Astrocyte (in vitro differentiated cells and primary cell): ENCODE data around the gene SP9. TPM values are rescaled to one million over a fixed set of nuclear protein-coding genes. Genes with fewer than 3 reads are reported as not detected.

Experiments
- DNase-seq: peaks from one replicate; pipeline ENCODE4 v3.0.0-alpha.2; 2010; ENCODE audit warnings: low read depth
- FAIRE-seq: peaks from 2 replicates; lab custom pipeline; 2011; peaks lifted over from hg19 to GRCh38; lab: Jason Lieb, UNC
- H2AFZ ChIP-seq: 2 replicates; pipeline ENCODE4 v1.6.0; 2012; ENCODE audit warnings: low read depth, low read length, inconsistent platforms
- H3K27ac ChIP-seq: 2 replicates; pipeline ENCODE4 v1.5.1; 2011; ENCODE audit warnings: low read depth, low read length, inconsistent platforms
- H3K27me3 ChIP-seq: 2 replicates; pipeline ENCODE4 v1.6.0; 2011; ENCODE audit warnings: low read length, inconsistent platforms; ENCODE audit not compliant: insufficient read depth
- H3K36me3 ChIP-seq: 2 replicates; pipeline ENCODE4 v1.5.1; 2011; ENCODE audit warnings: low read length, inconsistent platforms; ENCODE audit not compliant: insufficient read depth
- H3K4me1 ChIP-seq: 2 replicates; pipeline ENCODE4 v1.5.1; 2011; ENCODE audit warnings: low read length, inconsistent platforms; ENCODE audit not compliant: insufficient read depth
- H3K4me2 ChIP-seq: 2 replicates; pipeline ENCODE4 v1.6.0; 2012; ENCODE audit warnings: low read length, inconsistent platforms
- H3K4me3 ChIP-seq: 2 replicates; pipeline ENCODE4 v1.5.1; 2011; ENCODE audit warnings: low read depth, mild to moderate bottlenecking, low read length, inconsistent platforms; ENCODE audit not compliant: insufficient read depth
- H3K79me2 ChIP-seq: 2 replicates; pipeline ENCODE4 v1.6.0; 2012; ENCODE audit warnings: mild to moderate bottlenecking, low read length, inconsistent platforms; ENCODE audit not compliant: insufficient read depth
- H3K9ac ChIP-seq: 2 replicates; pipeline ENCODE4 v1.6.0; 2012; ENCODE audit warnings: mild to moderate bottlenecking, low read length, inconsistent platforms
- H3K9me3 ChIP-seq: 2 replicates; pipeline ENCODE4 v1.5.1; 2012; ENCODE audit warnings: low read depth, mild to moderate bottlenecking, low read length, inconsistent platforms; ENCODE audit not compliant: insufficient read depth
- H4K20me1 ChIP-seq: 2 replicates; pipeline ENCODE4 v1.6.0; 2012; ENCODE audit warnings: low read length, inconsistent platforms; ENCODE audit not compliant: insufficient read depth
- H3K27ac Mint-ChIP-seq: one replicate; pipeline ENCODE4 v1.8.0; 2021; ENCODE audit warnings: mild to moderate bottlenecking, mixed read lengths; ENCODE audit not compliant: unreplicated experiment
- H3K27me3 Mint-ChIP-seq: one replicate; pipeline ENCODE4 v1.8.0; 2021; ENCODE audit warnings: low read depth, mixed read lengths; ENCODE audit not compliant: unreplicated experiment
- H3K36me3 Mint-ChIP-seq: one replicate; pipeline ENCODE4 v1.8.0; 2021; ENCODE audit warnings: low read depth, mixed read lengths; ENCODE audit not compliant: unreplicated experiment
- H3K4me1 Mint-ChIP-seq: one replicate; pipeline ENCODE4 v1.8.0; 2021; ENCODE audit warnings: low read depth, mixed read lengths; ENCODE audit not compliant: unreplicated experiment
- H3K4me3 Mint-ChIP-seq: one replicate; pipeline ENCODE4 v1.8.0; 2021; ENCODE audit warnings: mild to moderate bottlenecking, moderate library complexity, mixed read lengths; ENCODE audit not compliant: unreplicated experiment
- H3K9me3 Mint-ChIP-seq: one replicate; pipeline ENCODE4 v1.8.0; 2021; ENCODE audit warnings: mild to moderate bottlenecking, mixed read lengths; ENCODE audit not compliant: unreplicated experiment
- EZH2 ChIP-seq: IDR thresholded peaks from 2 replicates; pipeline ENCODE4 v1.6.1; 2012; ENCODE audit warnings: mild to moderate bottlenecking, low read length, inconsistent platforms; ENCODE audit not compliant: insufficient read depth
- total RNA-seq: library from RNA; stranded (reverse); gene quantifications from 2 replicates; pipeline ENCODE4 v1.2.1, GENCODE V29; 2021
- TF ChIP-seq, protein P1 (sequence below): IDR thresholded peaks from 2 replicates; pipeline ENCODE4 v1.5.1; 2011; ENCODE audit warnings: low read depth, mild to moderate bottlenecking, inconsistent platforms, low read length, moderate library complexity; ENCODE audit not compliant: insufficient read depth

Gene SP9
- total RNA-seq, 1 donor from 2014 or later: not detected

GRCh38 chr2:174339561-174340399, 5.0 kb downstream of the SP9 start:
- Mint-ChIP-seq H3K4me1 (peaks cover 11% of the 10 kb centered on the region), H3K4me3 (no peak overlapping the region), H3K36me3 (no peaks in the 10 kb centered on the region), H3K9me3 (peaks cover 11% of the 10 kb centered on the region), H3K27ac (peak overlapping the region; percentile 26), H3K27me3 (peaks cover 56% of the 10 kb centered on the region)
- peaks cover 6% of the 10 kb centered on the region for H3K4me1 ChIP-seq
- no peaks in the 10 kb centered on the region for H3K36me3 ChIP-seq
- H3K9me3 ChIP-seq: no peaks in the 10 kb centered on the region
- peaks cover 96% of the 10 kb centered on the region for H3K27me3 ChIP-seq
- FAIRE-seq (no peak), DNase-seq (no peak)
- peak overlapping the region; percentile 46 for H3K4me2 ChIP-seq
- no peak overlapping the region for H2AFZ ChIP-seq
- no peak overlapping the region for H3K4me3 ChIP-seq
- peaks cover 30% of the 10 kb centered on the region for H4K20me1 ChIP-seq
- H3K27ac ChIP-seq: no peak overlapping the region
- no peak overlapping the region for H3K9ac ChIP-seq
- H3K79me2 ChIP-seq: no peaks in the 10 kb centered on the region
- TF ChIP-seq EZH2: no peak
- TF ChIP-seq, protein P1, sequence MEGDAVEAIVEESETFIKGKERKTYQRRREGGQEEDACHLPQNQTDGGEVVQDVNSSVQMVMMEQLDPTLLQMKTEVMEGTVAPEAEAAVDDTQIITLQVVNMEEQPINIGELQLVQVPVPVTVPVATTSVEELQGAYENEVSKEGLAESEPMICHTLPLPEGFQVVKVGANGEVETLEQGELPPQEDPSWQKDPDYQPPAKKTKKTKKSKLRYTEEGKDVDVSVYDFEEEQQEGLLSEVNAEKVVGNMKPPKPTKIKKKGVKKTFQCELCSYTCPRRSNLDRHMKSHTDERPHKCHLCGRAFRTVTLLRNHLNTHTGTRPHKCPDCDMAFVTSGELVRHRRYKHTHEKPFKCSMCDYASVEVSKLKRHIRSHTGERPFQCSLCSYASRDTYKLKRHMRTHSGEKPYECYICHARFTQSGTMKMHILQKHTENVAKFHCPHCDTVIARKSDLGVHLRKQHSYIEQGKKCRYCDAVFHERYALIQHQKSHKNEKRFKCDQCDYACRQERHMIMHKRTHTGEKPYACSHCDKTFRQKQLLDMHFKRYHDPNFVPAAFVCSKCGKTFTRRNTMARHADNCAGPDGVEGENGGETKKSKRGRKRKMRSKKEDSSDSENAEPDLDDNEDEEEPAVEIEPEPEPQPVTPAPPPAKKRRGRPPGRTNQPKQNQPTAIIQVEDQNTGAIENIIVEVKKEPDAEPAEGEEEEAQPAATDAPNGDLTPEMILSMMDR: no peak

DNA sequence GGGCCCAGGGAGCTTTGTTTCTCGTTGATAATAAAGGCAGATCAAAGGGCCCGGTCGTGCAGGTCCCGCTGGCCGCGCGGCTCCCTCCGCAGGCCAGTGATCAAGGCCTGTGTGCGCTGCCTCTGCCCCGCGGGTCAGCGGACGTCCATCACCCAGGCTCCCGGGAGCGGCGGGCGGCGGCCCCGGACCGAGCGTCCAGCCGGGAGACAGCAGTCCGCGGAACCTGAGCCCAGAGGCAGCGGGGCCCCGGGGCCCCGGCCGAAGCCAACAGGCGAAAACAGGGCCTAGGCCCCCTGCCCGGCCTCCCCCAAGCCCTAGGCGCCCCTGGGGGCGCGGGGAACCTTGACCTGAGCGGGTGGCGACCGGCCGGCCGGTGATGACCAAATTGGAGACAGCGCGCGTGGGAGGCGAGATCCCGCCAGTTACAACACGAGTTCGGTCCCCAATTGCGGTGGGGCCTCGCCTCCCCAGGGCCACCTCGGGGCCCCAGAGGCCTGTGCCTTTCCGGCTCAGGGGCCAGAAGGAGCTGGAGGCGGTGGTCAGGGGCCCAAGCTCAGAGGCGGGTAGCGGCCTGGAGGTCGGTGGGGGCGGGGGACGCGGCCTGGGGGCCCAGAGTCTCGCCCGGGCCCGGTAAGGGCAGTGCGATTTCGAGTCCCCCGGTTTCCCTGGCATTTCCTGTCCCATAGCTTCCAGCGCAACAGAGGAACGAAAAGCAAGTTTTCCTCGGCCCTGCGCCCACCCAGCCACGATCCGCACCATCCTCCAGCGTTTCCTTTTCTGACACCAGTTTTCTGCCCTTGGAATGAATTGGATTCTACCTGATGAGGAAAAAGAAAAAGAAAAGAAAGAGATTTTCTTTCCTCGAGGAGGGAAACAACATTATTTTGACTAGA, 5.9 kb downstream of the SP9 start:
- Mint-ChIP-seq H3K4me1 (peaks cover 9% of the 10 kb centered on the region), H3K4me3 (peak overlapping the region; percentile 68), H3K27ac (peak overlapping the region; percentile 80), H3K9me3 (peaks cover 7% of the 10 kb centered on the region), H3K36me3 (no peaks in the 10 kb centered on the region), H3K27me3 (peaks cover 57% of the 10 kb centered on the region)
- Histone ChIP-seq H3K9ac (no peak overlapping the region), H3K27ac (no peak overlapping the region), H3K9me3 (no peaks in the 10 kb centered on the region), H3K4me3 (no peak overlapping the region), H4K20me1 (peaks cover 24% of the 10 kb centered on the region), H3K4me2 (peak overlapping the region; percentile 46), H3K27me3 (peaks cover 89% of the 10 kb centered on the region), H2AFZ (no peak overlapping the region), H3K4me1 (peaks cover 6% of the 10 kb centered on the region), H3K79me2 (no peaks in the 10 kb centered on the region), H3K36me3 (no peaks in the 10 kb centered on the region)
- no peak for DNase-seq
- TF ChIP-seq, protein P1: no peak
- TF ChIP-seq EZH2: peak; percentile 99
- no peak for FAIRE-seq
